SK-N-SH treated with all-trans-retinoic acid at 6 μM for 48 hours (cell line): ENCODE results near the gene ZFYVE28.

Experiments used
- ARNTL ChIP-seq: fragments of 450-650 bp; formaldehyde crosslinking; IDR thresholded peaks from 2 replicates; pipeline ENCODE4 v1.5.0; 2020; ENCODE audit warnings: low read depth, mild to moderate bottlenecking, moderate library complexity, borderline replicate concordance
- BACH2 ChIP-seq: fragments of 250-450 bp; sonication (Bioruptor Pico); IDR thresholded peaks from 2 replicates; pipeline ENCODE4 v1.9.0; 2021; ENCODE audit warnings: mild to moderate bottlenecking, borderline replicate concordance
- CREB5 ChIP-seq: fragments of 250-450 bp; sonication (Bioruptor Pico); IDR thresholded peaks from 2 replicates; pipeline ENCODE4 v1.5.1; 2020; ENCODE audit warnings: low read depth, mild to moderate bottlenecking, moderate library complexity
- ESRRG ChIP-seq: fragments of 250-450 bp; sonication (Bioruptor Pico); IDR thresholded peaks from 2 replicates; pipeline ENCODE4 v1.6.1; 2021; ENCODE audit warnings: mild to moderate bottlenecking
- ISL1 ChIP-seq: fragments of 250-450 bp; sonication (Bioruptor Pico); IDR thresholded peaks from 2 replicates; pipeline ENCODE4 v2.1.2; 2022; ENCODE audit warnings: mild to moderate bottlenecking, moderate library complexity
- OSR1 ChIP-seq: fragments of 250-450 bp; sonication (Bioruptor Pico); IDR thresholded peaks from 2 replicates; pipeline ENCODE4 v1.8.0; 2022; ENCODE audit warnings: moderate library complexity, mild to moderate bottlenecking, inconsistent platforms
- PATZ1 ChIP-seq: fragments of 250-450 bp; sonication (Bioruptor Pico); IDR thresholded peaks from 2 replicates; pipeline ENCODE4 v1.8.0; 2020; ENCODE audit warnings: mild to moderate bottlenecking, moderate library complexity, borderline replicate concordance
- RARB ChIP-seq: fragments of 250-450 bp; sonication (Bioruptor Pico); IDR thresholded peaks from 2 replicates; pipeline ENCODE4 v1.8.0; 2021; ENCODE audit warnings: mild to moderate bottlenecking, moderate library complexity
- SNAI2 ChIP-seq: fragments of 250-450 bp; sonication (Bioruptor Pico); IDR thresholded peaks from 2 replicates; pipeline ENCODE4 v1.5.0; 2020; ENCODE audit warnings: mild to moderate bottlenecking, moderate library complexity
- TCF4 ChIP-seq: fragments of 250-450 bp; sonication (Bioruptor Pico); IDR thresholded peaks from 2 replicates; pipeline ENCODE4 v1.8.0; 2021; ENCODE audit warnings: mild to moderate bottlenecking, moderate library complexity, borderline replicate concordance
- ZC3H10 ChIP-seq: fragments of 250-450 bp; sonication (Bioruptor Pico); IDR thresholded peaks from 2 replicates; pipeline ENCODE4 v1.5.1; 2021; ENCODE audit warnings: mild to moderate bottlenecking, moderate library complexity
- ZFP3 ChIP-seq: fragments of 250-450 bp; sonication (Bioruptor Pico); IDR thresholded peaks from 2 replicates; pipeline ENCODE4 v1.5.0; 2020; ENCODE audit warnings: mild to moderate bottlenecking, moderate library complexity
- ZFP30 ChIP-seq: fragments of 450-650 bp; formaldehyde crosslinking; IDR thresholded peaks from 2 replicates; pipeline ENCODE4 v1.5.0; 2022; ENCODE audit warnings: mild to moderate bottlenecking, moderate library complexity
- TF ChIP-seq, protein P1 (sequence below): fragments of 250-450 bp; sonication (Bioruptor Pico); IDR thresholded peaks from 2 replicates; pipeline ENCODE4 v1.5.0; 2020; ENCODE audit warnings: mild to moderate bottlenecking, moderate library complexity

DNA sequence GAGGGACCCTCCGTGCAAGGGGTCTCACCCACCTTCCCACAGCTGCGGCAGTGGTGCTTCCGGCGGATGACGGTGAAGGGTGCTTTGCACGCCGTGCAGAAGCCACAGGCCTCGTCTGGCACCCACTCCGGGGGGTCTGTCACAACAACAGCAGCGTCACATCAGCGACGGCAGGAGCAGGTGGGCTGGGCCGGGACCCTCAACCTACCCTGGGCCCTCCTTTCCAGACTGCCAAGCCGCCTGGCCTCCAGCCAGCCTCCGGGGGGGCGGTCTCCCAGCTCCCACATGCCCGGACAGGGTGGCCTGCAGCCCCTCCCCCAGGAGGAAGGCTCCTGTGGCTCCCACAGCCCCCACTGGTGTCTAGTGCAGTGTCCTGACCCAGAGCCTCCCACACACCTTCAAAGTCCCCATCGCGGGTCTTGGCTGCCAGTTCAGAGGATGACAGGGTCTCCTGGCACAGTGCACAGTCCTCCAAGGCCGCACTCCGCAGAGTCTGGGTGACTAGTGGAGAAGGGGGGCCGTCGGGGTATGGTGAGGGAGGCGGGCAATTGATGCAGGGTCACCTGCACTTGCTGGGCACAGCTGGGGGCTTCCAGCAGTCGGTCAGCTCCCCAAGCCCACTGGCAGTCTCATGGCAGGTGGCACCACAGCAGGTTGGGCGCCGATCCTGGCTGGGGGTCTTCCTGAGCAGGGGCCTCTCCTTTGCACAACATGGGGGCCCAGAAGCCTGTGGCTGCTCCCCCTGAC is 147.0 kb downstream of the ZFYVE28 start:
- TF ChIP-seq ISL1 (no peak), PATZ1 (no peak), SNAI2 (CRISPR knock-in tag) (no peak), ARNTL (CRISPR knock-in tag) (no peak), ESRRG (CRISPR knock-in tag) (no peak), ZFP30 (CRISPR knock-in tag) (no peak), RARB (CRISPR knock-in tag) (no peak), ZFP3 (CRISPR knock-in tag) (no peak), TCF4 (CRISPR knock-in tag) (no peak), BACH2 (CRISPR knock-in tag) (no peak), ZC3H10 (no peak), CREB5 (CRISPR knock-in tag) (no peak), OSR1 (no peak)
- TF ChIP-seq, protein P1, sequence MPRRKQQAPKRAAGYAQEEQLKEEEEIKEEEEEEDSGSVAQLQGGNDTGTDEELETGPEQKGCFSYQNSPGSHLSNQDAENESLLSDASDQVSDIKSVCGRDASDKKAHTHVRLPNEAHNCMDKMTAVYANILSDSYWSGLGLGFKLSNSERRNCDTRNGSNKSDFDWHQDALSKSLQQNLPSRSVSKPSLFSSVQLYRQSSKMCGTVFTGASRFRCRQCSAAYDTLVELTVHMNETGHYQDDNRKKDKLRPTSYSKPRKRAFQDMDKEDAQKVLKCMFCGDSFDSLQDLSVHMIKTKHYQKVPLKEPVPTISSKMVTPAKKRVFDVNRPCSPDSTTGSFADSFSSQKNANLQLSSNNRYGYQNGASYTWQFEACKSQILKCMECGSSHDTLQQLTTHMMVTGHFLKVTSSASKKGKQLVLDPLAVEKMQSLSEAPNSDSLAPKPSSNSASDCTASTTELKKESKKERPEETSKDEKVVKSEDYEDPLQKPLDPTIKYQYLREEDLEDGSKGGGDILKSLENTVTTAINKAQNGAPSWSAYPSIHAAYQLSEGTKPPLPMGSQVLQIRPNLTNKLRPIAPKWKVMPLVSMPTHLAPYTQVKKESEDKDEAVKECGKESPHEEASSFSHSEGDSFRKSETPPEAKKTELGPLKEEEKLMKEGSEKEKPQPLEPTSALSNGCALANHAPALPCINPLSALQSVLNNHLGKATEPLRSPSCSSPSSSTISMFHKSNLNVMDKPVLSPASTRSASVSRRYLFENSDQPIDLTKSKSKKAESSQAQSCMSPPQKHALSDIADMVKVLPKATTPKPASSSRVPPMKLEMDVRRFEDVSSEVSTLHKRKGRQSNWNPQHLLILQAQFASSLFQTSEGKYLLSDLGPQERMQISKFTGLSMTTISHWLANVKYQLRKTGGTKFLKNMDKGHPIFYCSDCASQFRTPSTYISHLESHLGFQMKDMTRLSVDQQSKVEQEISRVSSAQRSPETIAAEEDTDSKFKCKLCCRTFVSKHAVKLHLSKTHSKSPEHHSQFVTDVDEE (CRISPR knock-in tag), result no peak
